Body of pancreas (tissue), 4 donors: Measurements from ENCODE around the gene MFSD6. TPM values are rescaled to one million over a fixed set of nuclear protein-coding genes. Genes with fewer than 3 reads are reported as not detected.
A peak's percentile ranks its signal among the peaks of the same experiment; 100 is the strongest.

Experiments
- ATAC-seq: fragments of 150-250 bp; one replicate; pipeline ENCODE4 v1.9.1; 2016
- DNase-seq, 4 donors: peaks; one replicate each; pipeline ENCODE4 v3.0.0-alpha.2; 2019
- H3K27ac ChIP-seq, 4 donors: fragments of 200-600 bp; sonication (generic); 1 replicate in 3 of 4; 2 replicates in 1 of 4; pipeline versions ENCODE4 v1.5.1 to v1.6.1; 2016 to 2019; ENCODE audit warnings: mild to moderate bottlenecking in 1 of 4, mixed read lengths in 1 of 4, moderate library complexity in 1 of 4
- H3K27me3 ChIP-seq, 2 donors: fragments of 200-600 bp; sonication (generic); one replicate each; pipeline ENCODE4 v1.6.0; 2016; ENCODE audit warnings: mild to moderate bottlenecking in 1 of 2
- H3K36me3 ChIP-seq, 2 donors: fragments of 200-600 bp; sonication (generic); replicated peaks in 1 of 2; 2 replicates each; pipeline ENCODE4 v1.5.1; 2016; ENCODE audit warnings: low read depth in 2 of 2; ENCODE audit not compliant: insufficient read depth in 1 of 2
- H3K4me1 ChIP-seq: fragments of 200-600 bp; sonication (generic); one replicate; pipeline ENCODE4 v1.6.0; 2016
- H3K4me3 ChIP-seq, 2 donors: fragments of 200-600 bp; sonication (generic); 1 replicate in 1 of 2; 2 replicates in 1 of 2; pipeline ENCODE4 v1.5.1; 2016 to 2019
- H3K9me3 ChIP-seq, 3 donors: fragments of 200-600 bp; sonication (generic); 1 replicate in 2 of 3; 2 replicates in 1 of 3; pipeline ENCODE4 v1.5.1; 2016
- POLR2A ChIP-seq, 3 donors: fragments of 450-650 bp; IDR thresholded peaks; one replicate each; pipeline ENCODE4 v1.6.1; 2016; ENCODE audit warnings: antibody characterized with exemption in 3 of 3, mild to moderate bottlenecking in 2 of 3
- WGBS, 2 donors: methylation state at CpG; one replicate each; pipeline ENCODE4 v1.1.5; 2017; 5-methylcytosine and 5-hydroxymethylcytosine counted together
- intact Hi-C: fragments of 100-400 bp; cut with DNase I; formaldehyde crosslinking; loops from one replicate; pipeline ENCODE4 v1.15.1; 2023
- total RNA-seq, 2 donors: library from RNA; depleted of rRNA; stranded (reverse); fragments of >200 nt; gene quantifications; one replicate each; pipeline ENCODE4 v1.1.0, GENCODE V29; 2016
- TF ChIP-seq, protein P1 (sequence below), 7 experiments: fragments of 450-650 bp in 4 of 7; fragments of 200-600 bp in 3 of 7; sonication (generic) in 3 of 7; IDR thresholded peaks; one replicate each; pipeline ENCODE4 v1.5.1; 2016 to 2019; ENCODE audit warnings: antibody characterized with exemption in 7 of 7

Gene MFSD6
- total RNA-seq, 2 donors from 2014 or later, result 38.7 to 46.8 TPM

DNA sequence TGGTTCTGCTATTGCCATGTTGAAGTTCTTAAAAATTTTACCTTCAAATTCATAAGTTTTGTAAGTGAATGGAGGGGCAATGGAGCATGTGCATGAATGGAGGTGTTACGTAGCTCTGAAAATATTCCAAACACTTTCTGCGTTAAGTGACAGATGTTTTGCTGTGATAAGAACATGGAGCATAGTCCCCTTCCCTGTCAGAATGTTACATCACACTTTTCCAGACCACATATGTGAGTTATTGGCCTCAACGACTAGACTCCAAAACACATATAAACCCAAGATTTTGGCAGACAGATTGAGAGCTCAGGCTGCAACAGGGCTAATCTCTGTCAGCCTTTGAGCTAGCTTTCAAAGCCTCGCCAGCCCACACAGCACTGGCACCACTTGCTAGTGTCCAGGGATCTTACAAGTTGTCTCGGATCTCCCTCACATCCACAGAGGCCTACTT, 27.2 kb upstream of the MFSD6 start:
- Histone ChIP-seq H3K4me3 (no peak overlapping the region), H3K9me3 (no peaks in the 10 kb centered on the region), H3K27me3 (no peaks in the 10 kb centered on the region), H3K36me3 (no peaks in the 10 kb centered on the region), H3K27ac (no peak overlapping the region), H3K4me1 (peaks cover 10% of the 10 kb centered on the region)
- TF ChIP-seq, protein P1, sequence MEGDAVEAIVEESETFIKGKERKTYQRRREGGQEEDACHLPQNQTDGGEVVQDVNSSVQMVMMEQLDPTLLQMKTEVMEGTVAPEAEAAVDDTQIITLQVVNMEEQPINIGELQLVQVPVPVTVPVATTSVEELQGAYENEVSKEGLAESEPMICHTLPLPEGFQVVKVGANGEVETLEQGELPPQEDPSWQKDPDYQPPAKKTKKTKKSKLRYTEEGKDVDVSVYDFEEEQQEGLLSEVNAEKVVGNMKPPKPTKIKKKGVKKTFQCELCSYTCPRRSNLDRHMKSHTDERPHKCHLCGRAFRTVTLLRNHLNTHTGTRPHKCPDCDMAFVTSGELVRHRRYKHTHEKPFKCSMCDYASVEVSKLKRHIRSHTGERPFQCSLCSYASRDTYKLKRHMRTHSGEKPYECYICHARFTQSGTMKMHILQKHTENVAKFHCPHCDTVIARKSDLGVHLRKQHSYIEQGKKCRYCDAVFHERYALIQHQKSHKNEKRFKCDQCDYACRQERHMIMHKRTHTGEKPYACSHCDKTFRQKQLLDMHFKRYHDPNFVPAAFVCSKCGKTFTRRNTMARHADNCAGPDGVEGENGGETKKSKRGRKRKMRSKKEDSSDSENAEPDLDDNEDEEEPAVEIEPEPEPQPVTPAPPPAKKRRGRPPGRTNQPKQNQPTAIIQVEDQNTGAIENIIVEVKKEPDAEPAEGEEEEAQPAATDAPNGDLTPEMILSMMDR (IDR thresholded peaks at IDR 0.05), result no peak
- no peak for TF ChIP-seq POLR2A (IDR thresholded peaks at IDR 0.05)
- 63 to 66% methylated on average over 5 of the region's 5 CpGs for WGBS, 2 donors
- ATAC-seq (no peak), DNase-seq (no peak)
- intact Hi-C loops, result no loop called here

DNA sequence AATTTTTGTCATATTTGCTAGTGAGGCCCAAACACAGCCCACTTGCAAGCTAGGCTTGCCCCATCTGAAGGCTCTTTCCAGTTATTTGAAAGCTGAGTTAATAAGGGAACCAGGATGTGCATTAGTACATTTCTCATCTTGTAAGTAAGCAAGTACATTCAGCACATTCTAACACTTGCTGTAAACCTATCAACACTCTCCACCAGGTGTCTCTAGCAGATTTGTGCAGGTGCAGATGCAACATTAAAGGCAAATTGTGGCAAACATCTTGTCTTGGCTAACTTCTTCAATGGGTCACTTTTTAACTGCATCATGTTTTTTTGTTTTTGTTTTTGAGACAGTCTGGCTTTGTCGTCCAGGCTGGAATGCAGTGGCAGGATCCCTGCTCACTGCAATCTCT, 25.3 kb upstream of the MFSD6 start:
- WGBS, 2 donors, result 40 to 42% methylated on average over 1 of the region's 1 CpG
- Histone ChIP-seq H3K4me3 (no peak overlapping the region), H3K36me3 (no peaks in the 10 kb centered on the region), H3K9me3 (no peaks in the 10 kb centered on the region), H3K27me3 (no peaks in the 10 kb centered on the region), H3K4me1 (no peaks in the 10 kb centered on the region), H3K27ac (no peak overlapping the region)
- DNase-seq (peak in 1 of 4 donors; percentile 55), ATAC-seq (peak; percentile 68)
- TF ChIP-seq, protein P1 (IDR thresholded peaks at IDR 0.05), result peak in 6 of 7 experiments; percentile 30 to 74 (median 60)
- TF ChIP-seq POLR2A (IDR thresholded peaks at IDR 0.05), result no peak
- intact Hi-C loops, result no loop called here

DNA sequence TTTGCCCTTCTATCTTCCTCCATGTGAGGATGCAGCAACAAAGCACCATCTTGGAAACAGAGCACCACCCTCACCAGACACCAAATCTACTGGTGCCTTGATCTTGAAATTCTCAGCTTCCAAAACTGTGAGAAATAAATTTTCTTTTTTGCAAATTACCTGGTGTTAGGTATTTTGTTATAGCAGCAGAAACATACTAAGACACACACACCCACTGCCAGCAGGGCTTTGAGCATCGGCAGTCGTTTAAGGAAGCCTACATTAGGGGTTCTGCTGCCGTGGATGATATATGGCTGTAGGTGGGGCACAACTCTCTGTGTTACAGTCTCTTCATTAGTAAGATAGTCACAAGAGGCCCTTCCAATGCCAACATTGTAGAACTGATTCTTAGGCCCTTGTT, 20.7 kb upstream of the MFSD6 start:
- TF ChIP-seq, protein P1 (IDR thresholded peaks at IDR 0.05), result no peak
- no peak for TF ChIP-seq POLR2A (IDR thresholded peaks at IDR 0.05)
- Histone ChIP-seq H3K4me1 (no peaks in the 10 kb centered on the region), H3K27ac (no peak overlapping the region), H3K4me3 (no peak overlapping the region), H3K36me3 (no peaks in the 10 kb centered on the region), H3K9me3 (no peaks in the 10 kb centered on the region), H3K27me3 (no peaks in the 10 kb centered on the region)
- no peak for ATAC-seq
- no peak for DNase-seq
- WGBS, 2 donors, result 93 to 96% methylated on average over 3 of the region's 3 CpGs
- intact Hi-C loops, result no loop called here

DNA sequence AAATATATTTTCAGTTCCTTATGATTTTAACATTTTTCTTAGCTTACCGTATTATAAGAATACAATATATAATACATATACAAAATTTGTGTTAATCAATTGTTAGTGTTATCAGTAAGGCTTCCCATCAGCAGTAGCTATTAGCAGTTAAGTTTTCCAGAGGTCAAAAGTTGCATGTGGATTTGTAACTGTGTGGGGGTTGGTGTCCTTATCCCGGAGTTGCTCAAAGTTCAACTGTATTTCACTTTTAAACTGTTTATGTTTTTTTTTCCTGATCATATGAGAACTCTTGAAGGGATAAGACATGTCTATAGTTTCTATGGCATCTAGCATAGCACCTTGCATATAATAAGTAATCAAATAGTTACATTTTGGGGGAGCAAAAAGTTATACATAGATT, 11.9 kb upstream of the MFSD6 start:
- H3K27ac ChIP-seq, result no peak overlapping the region
- no peaks in the 10 kb centered on the region for H3K4me1 ChIP-seq
- H3K36me3 ChIP-seq, result no peaks in the 10 kb centered on the region
- 72 to 73% methylated on average over 2 of the region's 2 CpGs for WGBS, 2 donors
- ATAC-seq, result no peak
- DNase-seq, result no peak
- H3K9me3 ChIP-seq, result no peaks in the 10 kb centered on the region
- H3K4me3 ChIP-seq, result no peak overlapping the region
- H3K27me3 ChIP-seq, result no peaks in the 10 kb centered on the region
- intact Hi-C loops, result no loop called here
- TF ChIP-seq, protein P1 (IDR thresholded peaks at IDR 0.05), result no peak
- TF ChIP-seq POLR2A (IDR thresholded peaks at IDR 0.05), result no peak

DNA sequence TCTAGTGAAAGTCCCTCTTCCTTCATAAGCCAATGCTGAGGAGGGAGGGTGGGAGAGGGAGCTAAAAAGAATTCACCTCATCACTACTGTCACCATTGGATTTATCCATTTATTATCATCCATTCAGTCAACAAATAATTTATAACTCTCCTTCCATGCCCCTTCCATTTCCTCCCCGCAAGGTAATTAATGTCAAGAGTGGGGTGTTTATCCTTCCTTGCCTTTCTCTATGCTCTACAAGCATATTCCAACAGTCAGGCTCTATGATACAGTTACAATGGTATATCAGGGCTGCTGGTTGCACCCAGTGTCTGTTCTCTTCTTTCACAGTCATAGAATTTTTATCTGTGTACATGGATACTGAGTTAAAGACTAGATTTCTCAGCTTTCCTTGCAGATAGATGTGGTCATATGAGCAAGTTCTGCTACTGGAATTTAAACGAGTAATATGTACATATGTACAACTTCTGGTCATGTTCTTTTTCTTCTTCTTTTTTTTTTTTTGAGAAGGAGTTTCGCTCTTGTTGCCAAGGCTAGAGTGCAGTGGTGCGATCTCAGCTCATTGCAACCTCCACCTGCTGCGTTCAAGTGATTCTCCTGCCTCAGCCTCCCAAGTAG, 5.1 kb upstream of the MFSD6 start:
- no peaks in the 10 kb centered on the region for H3K36me3 ChIP-seq
- H3K27ac ChIP-seq, result no peak overlapping the region
- H3K27me3 ChIP-seq, result no peaks in the 10 kb centered on the region
- TF ChIP-seq, protein P1 (IDR thresholded peaks at IDR 0.05), result no peak
- TF ChIP-seq POLR2A (IDR thresholded peaks at IDR 0.05), result no peak
- 56 to 77% methylated on average over 5 of the region's 5 CpGs for WGBS, 2 donors
- DNase-seq, result no peak
- H3K9me3 ChIP-seq, result no peaks in the 10 kb centered on the region
- ATAC-seq, result no peak
- H3K4me3 ChIP-seq, result no peak overlapping the region
- intact Hi-C loops, result no loop called here
- H3K4me1 ChIP-seq, result peaks cover 7% of the 10 kb centered on the region
